ENCODE results near the gene LRMDA. TPM values are rescaled to one million over a fixed set of nuclear protein-coding genes. Genes with fewer than 3 reads are reported as not detected.
"Not testable (repeated sequence)": the region's sequence is repeated elsewhere in the genome, so short reads cannot be mapped to it uniquely, and the experiment has no call there.

The LRMDA gene
- total RNA-seq, 1 donor = under 0.01 TPM

DNA sequence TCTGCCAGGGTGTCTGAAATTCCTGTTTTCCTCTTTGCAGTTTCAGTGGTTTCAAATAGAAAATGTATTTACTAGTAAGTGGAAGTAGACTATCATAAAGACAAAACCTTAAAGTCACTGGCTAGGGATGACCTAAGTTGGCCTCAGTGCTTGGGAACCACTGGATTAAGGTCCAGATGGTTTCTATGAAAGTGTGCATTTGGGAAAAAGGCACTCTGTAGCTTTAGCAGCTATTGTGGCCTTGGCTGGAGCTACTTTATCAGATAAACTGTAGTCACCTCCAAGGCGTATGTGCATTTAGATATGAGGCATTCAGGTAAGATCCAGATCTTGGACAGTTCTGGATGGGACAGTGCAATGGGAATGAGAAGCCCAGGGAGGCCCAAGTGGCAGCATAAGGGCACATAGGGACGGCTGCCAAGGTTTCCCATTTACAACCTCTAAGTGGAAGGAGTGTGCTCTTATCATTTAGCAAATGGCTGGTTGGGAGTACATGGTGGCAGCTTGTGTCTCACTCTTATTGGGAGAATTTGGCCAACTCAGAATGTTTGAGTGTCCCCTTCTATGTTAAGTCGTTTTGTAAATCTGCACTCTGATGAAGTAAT, 185.6 kb downstream of the LRMDA start:
- H3K4me3 ChIP-seq (ENCODE audit: low read depth, low read length) = no peak overlapping the region
- DNase-seq (ENCODE audit: low read depth) = no peak
- TF ChIP-seq, protein P1, sequence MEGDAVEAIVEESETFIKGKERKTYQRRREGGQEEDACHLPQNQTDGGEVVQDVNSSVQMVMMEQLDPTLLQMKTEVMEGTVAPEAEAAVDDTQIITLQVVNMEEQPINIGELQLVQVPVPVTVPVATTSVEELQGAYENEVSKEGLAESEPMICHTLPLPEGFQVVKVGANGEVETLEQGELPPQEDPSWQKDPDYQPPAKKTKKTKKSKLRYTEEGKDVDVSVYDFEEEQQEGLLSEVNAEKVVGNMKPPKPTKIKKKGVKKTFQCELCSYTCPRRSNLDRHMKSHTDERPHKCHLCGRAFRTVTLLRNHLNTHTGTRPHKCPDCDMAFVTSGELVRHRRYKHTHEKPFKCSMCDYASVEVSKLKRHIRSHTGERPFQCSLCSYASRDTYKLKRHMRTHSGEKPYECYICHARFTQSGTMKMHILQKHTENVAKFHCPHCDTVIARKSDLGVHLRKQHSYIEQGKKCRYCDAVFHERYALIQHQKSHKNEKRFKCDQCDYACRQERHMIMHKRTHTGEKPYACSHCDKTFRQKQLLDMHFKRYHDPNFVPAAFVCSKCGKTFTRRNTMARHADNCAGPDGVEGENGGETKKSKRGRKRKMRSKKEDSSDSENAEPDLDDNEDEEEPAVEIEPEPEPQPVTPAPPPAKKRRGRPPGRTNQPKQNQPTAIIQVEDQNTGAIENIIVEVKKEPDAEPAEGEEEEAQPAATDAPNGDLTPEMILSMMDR (IDR thresholded peaks at IDR 0.05; ENCODE audit: insufficient read depth, low read depth, low read length) = no peak

GRCh38 chr10:75617485-75618155, 186.2 kb downstream of the LRMDA start:
- no peak for DNase-seq (ENCODE audit: low read depth)
- TF ChIP-seq, protein P1 (IDR thresholded peaks at IDR 0.05; ENCODE audit: insufficient read depth, low read depth, low read length) = no peak
- no peak overlapping the region for H3K4me3 ChIP-seq (ENCODE audit: low read depth, low read length)

- TF ChIP-seq, protein P1 (IDR thresholded peaks at IDR 0.05; ENCODE audit: insufficient read depth, low read depth, low read length) = no peak
- H3K4me3 ChIP-seq (ENCODE audit: low read depth, low read length) = no peak overlapping the region
- no peak for DNase-seq (ENCODE audit: low read depth)
These were observed 188.2 kb downstream of the LRMDA start for GRCh38 chr10:75619635-75620034.

DNA sequence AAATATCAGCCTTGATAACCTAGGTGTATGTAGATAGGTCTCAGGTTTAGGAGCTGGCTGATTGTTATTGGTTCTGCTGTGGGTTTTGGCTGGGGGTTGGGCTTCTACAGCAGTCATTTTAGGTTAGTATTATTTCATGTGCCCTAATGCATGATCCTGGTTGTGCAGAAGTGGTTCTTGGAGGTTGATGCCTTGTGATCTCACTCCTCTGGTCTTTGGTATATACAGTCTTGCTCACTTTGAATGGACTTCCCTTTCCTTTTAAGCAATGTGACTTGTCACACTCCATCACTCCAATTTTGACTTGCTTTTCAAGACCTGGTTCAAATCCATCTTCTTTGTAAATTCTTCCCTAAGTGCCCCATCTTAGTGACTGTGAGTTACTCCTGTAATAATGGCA, 188.9 kb downstream of the LRMDA start:
- no peak overlapping the region for H3K4me3 ChIP-seq (ENCODE audit: low read depth, low read length)
- TF ChIP-seq, protein P1 (IDR thresholded peaks at IDR 0.05; ENCODE audit: insufficient read depth, low read depth, low read length) = no peak
- no peak for DNase-seq (ENCODE audit: low read depth)

DNA sequence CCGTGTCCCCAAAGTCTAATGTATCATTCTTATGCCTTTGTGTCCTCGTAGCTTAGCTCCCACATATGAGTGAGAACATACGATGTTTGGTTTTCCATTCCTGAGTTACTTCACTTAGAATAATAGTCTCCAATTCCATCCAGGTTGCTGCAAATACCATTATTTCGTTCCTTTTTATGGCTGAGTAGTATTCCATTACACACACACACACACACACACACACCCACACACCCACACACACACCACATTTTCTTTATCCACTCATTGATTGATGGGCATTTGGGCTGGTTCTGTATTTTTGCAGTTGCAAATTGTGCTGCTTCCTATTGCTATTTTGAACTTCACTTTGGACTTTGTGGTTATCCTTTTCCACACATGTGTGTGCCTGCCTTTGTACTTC, 189.6 kb downstream of the LRMDA start:
- H3K4me3 ChIP-seq (ENCODE audit: low read depth, low read length); DNase-seq (ENCODE audit: low read depth): not testable (repeated sequence)

DNA sequence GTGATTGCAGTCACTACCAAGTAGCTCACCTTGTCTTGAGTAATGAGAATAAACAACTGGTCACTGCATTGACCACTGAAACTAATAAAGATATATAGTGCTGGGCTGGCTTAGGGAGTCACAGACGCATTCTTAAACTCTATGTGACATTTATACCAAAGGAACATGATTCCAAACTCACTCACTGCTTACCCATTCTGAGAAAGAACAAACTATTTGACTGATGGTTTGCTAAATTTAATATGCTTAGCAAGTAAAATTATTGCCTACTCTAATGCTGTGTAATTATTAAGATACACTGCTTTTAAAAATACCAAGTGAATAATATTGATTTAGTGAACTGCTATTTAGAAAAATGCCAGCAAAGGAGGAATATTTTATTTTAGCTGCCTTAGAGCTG, 191.1 kb downstream of the LRMDA start:
- H3K4me3 ChIP-seq (ENCODE audit: low read depth, low read length) = no peak overlapping the region
- TF ChIP-seq, protein P1 (IDR thresholded peaks at IDR 0.05; ENCODE audit: insufficient read depth, low read depth, low read length) = no peak
- DNase-seq (ENCODE audit: low read depth) = no peak

GRCh38 chr10:75623310-75624093, 192.1 kb downstream of the LRMDA start:
- H3K4me3 ChIP-seq (ENCODE audit: low read depth, low read length) = no peak overlapping the region
- TF ChIP-seq, protein P1 (IDR thresholded peaks at IDR 0.05; ENCODE audit: insufficient read depth, low read depth, low read length) = no peak
- DNase-seq (ENCODE audit: low read depth) = no peak

Data from fibroblast of villous mesenchyme (primary cell).